Measurements from ENCODE around the gene WWTR1.

GRCh38 chr3:149563114-149563513, 94.7 kb downstream of the WWTR1 start:
- TF ChIP-seq CTCF (IDR thresholded peaks at IDR 0.05) (no peak), POLR2A (IDR thresholded peaks at IDR 0.05) (no peak), POLR2AphosphoS5 (IDR thresholded peaks at IDR 0.05) (no peak)

Measured in upper lobe of left lung (tissue), 4 donors.